Upper lobe of left lung (tissue), 4 donors: ENCODE results near the gene AGTPBP1.

Source experiments
- EP300 ChIP-seq, 4 donors: sonication (generic); formaldehyde crosslinking; IDR thresholded peaks; one replicate each; pipeline ENCODE4 v1.5.1; 2017; ENCODE audit warnings: antibody characterized with exemption in 4 of 4, control low read depth in 2 of 4
- POLR2A ChIP-seq, 4 donors: fragments of 450-650 bp; IDR thresholded peaks; one replicate each; pipeline ENCODE4 v1.5.1; 2016 to 2017; ENCODE audit warnings: antibody characterized with exemption in 4 of 4, mild to moderate bottlenecking in 2 of 4
- POLR2AphosphoS5 ChIP-seq, 2 donors: sonication (generic); formaldehyde crosslinking; IDR thresholded peaks; one replicate each; pipeline ENCODE4 v1.5.1; 2017; ENCODE audit warnings: antibody characterized with exemption in 2 of 2
- TF ChIP-seq, protein P1 (sequence below), 6 experiments: fragments of 450-650 bp in 4 of 6; fragments of 200-600 bp in 2 of 6; sonication (generic) in 2 of 6; IDR thresholded peaks; one replicate each; pipeline ENCODE4 v1.5.1; 2016 to 2019; ENCODE audit warnings: antibody characterized with exemption in 6 of 6

DNA sequence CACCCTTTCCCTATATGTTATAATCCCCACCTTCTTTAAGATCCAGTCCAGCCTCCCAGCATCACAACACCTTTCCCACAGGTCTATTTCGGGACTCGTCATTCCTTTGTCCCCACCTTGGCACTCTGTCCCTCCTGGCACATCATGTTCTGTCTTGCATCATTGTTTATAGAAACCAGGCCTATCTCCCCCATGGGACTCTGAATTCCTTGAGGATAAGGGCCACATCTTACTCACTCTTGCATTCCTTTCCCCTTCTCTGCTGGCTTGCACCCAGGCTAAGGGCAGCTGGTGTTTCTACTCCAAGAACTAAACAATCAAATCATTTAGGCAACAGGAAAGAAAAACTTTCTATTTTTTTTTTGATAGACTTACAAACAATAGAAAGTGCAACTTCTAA lies 205.7 kb downstream of the AGTPBP1 start:
- TF ChIP-seq, protein P1, sequence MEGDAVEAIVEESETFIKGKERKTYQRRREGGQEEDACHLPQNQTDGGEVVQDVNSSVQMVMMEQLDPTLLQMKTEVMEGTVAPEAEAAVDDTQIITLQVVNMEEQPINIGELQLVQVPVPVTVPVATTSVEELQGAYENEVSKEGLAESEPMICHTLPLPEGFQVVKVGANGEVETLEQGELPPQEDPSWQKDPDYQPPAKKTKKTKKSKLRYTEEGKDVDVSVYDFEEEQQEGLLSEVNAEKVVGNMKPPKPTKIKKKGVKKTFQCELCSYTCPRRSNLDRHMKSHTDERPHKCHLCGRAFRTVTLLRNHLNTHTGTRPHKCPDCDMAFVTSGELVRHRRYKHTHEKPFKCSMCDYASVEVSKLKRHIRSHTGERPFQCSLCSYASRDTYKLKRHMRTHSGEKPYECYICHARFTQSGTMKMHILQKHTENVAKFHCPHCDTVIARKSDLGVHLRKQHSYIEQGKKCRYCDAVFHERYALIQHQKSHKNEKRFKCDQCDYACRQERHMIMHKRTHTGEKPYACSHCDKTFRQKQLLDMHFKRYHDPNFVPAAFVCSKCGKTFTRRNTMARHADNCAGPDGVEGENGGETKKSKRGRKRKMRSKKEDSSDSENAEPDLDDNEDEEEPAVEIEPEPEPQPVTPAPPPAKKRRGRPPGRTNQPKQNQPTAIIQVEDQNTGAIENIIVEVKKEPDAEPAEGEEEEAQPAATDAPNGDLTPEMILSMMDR (IDR thresholded peaks at IDR 0.05) = no peak
- TF ChIP-seq POLR2AphosphoS5 (IDR thresholded peaks at IDR 0.05) (peak; percentile 39 to 80), EP300 (IDR thresholded peaks at IDR 0.05) (peak in 3 of 4 donors; percentile 72 to 90 (median 89)), POLR2A (IDR thresholded peaks at IDR 0.05) (no peak)
